ENCODE results near the gene CHID1.
A peak's percentile ranks its signal among the peaks of the same experiment; 100 is the strongest.

CHID1 gene

GRCh38 chr11:907668-908067 is 2.9 kb downstream of the CHID1 start:
- no peak for DNase-seq

- no peak for DNase-seq
Measured at GRCh38 chr11:905952-906351, 4.7 kb downstream of the CHID1 start.

- no peak for DNase-seq
Measured at GRCh38 chr11:904380-904779, 6.2 kb downstream of the CHID1 start.

- DNase-seq = no peak
Measured at GRCh38 chr11:901452-902061, 9.1 kb downstream of the CHID1 start.

- DNase-seq = no peak
Measured at GRCh38 chr11:900545-900944, 10.1 kb downstream of the CHID1 start.

GRCh38 chr11:899724-900123 is 10.9 kb downstream of the CHID1 start:
- DNase-seq = no peak

- no peak for DNase-seq
Measured at GRCh38 chr11:898540-899190, 11.9 kb downstream of the CHID1 start.

- DNase-seq = peak; percentile 71
Measured at GRCh38 chr11:898143-898511, 12.5 kb downstream of the CHID1 start.

- DNase-seq = no peak
Measured at GRCh38 chr11:897253-898142, 13.1 kb downstream of the CHID1 start.

GRCh38 chr11:895331-896110 is 15.1 kb downstream of the CHID1 start:
- DNase-seq = no peak

- DNase-seq = no peak
Measured at GRCh38 chr11:894575-895201, 15.9 kb downstream of the CHID1 start.

- no peak for DNase-seq
Measured at GRCh38 chr11:893008-893654, 17.5 kb downstream of the CHID1 start.

- DNase-seq = no peak
Measured at GRCh38 chr11:890794-891540, 19.6 kb downstream of the CHID1 start.

GRCh38 chr11:889687-890475 is 20.7 kb downstream of the CHID1 start:
- DNase-seq = no peak

GRCh38 chr11:889257-889656 is 21.4 kb downstream of the CHID1 start:
- no peak for DNase-seq

- DNase-seq = no peak
Measured at GRCh38 chr11:888310-889212, 22.0 kb downstream of the CHID1 start.

- DNase-seq = no peak
Measured at GRCh38 chr11:887589-887988, 23.0 kb downstream of the CHID1 start.

- DNase-seq = no peak
Measured at GRCh38 chr11:886568-886967, 24.0 kb downstream of the CHID1 start.

- no peak for DNase-seq
Measured at GRCh38 chr11:884578-885070, 26.0 kb downstream of the CHID1 start.
